ENCODE measurements around the gene HOXB8.

The HOXB8 gene

GRCh38 chr17:48610282-48611211 is 4.5 kb downstream of the HOXB8 start, which contains the start of gene HOXB7:
Gene HOXB7 (minus strand): TSS chr17:48611017. CDS start chr17:48610918, 99 bp downstream.
- no peak for DNase-seq (ENCODE audit: low read depth in 1 of 2, low spot score in 1 of 2)

GRCh38 chr17:48609759-48610281 is 5.3 kb downstream of the HOXB8 start:
- no peak for DNase-seq (ENCODE audit: low read depth in 1 of 2, low spot score in 1 of 2)

- no peak for DNase-seq (ENCODE audit: low read depth in 1 of 2, low spot score in 1 of 2)
Observed at GRCh38 chr17:48609033-48609432, 6.1 kb downstream of the HOXB8 start.

DNA sequence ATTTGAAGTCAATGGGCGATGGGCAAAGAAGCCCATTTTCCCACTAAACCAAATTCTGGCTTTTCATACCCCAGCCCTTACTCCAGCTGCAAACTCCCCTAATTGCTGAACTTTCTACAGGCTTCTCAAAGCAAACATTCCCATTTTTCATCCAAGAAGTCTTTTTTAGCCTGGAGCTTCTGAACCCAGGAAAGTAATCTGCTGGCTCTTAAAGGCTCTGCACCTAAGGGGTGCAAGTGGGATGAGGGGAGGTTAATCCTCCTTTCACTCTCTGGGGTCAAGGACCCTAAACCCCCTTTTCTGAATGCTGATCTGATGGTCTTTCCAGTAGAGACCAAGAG is 6.6 kb downstream of the HOXB8 start:
- DNase-seq (ENCODE audit: low read depth in 1 of 2, low spot score in 1 of 2): no peak

DNA sequence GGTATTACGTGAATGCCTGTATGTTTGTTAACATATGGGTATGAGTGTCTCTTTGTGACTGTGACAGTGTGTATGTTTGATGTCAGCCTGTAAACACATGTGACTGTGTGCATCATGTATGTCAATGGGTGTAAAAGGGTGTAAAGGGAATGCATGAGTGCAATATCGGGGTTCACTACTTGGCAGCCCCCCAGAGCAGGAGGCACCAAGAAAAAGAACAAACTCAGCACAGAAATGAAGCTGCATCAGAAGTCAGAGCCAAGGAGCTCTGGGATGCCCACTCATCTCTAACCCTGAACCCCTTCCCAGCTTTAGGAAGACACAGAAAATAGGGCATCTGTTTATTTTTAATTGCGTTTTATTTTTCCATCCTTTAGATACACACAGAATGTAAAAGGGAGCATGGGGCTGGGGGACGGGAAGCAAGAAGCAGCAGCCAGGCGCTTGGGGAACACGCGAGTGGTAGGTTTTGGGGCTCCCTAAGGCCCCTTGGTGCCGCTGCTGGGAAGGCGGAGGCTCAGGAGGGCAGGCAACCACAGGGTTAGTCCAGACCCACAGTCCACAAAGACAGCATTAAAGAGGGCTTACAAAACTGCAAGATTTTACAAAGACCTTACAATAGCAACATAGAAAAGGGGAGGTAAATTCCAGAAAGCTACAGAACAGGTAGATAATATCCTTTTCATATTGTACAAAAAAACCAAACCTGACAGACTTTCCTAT is 8.0 kb downstream of the HOXB8 start:
- DNase-seq (ENCODE audit: low read depth in 1 of 2, low spot score in 1 of 2): no peak

- no peak for DNase-seq (ENCODE audit: low read depth in 1 of 2, low spot score in 1 of 2)
Observed at GRCh38 chr17:48605991-48606891, 8.9 kb downstream of the HOXB8 start.

DNA sequence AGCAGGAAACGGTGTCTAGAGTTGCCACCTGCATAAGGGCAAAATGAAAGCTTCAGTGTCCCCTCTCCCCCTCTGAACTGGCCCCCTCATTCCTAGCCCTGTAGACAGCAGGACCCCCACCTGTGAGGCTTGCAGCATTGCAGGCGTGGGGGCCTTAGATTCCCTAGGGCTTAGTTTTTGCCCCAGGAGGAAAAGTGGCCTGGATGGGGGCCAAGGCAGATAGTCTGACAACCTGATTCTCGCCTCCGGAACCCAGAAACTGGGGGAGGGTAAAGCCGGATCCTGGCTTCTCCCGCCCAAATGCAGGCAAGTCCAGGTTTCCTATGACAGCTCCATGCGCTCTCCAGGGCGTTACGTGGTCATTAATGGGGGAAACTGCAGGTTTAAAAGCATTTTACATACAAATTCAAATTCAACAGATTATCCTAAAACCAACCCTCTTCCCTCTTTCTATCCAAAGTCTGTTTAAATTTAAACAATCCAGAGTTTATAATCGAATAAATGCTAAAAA is 9.6 kb downstream of the HOXB8 start:
- DNase-seq (ENCODE audit: low read depth in 1 of 2, low spot score in 1 of 2): no peak

GRCh38 chr17:48604770-48605329 is 10.2 kb downstream of the HOXB8 start, which contains the start of gene HOXB6:
Gene HOXB6 (minus strand): TSS chr17:48604986. CDS start chr17:48598150, 6,836 bp downstream.
- DNase-seq (ENCODE audit: low read depth in 1 of 2, low spot score in 1 of 2): no peak

DNA sequence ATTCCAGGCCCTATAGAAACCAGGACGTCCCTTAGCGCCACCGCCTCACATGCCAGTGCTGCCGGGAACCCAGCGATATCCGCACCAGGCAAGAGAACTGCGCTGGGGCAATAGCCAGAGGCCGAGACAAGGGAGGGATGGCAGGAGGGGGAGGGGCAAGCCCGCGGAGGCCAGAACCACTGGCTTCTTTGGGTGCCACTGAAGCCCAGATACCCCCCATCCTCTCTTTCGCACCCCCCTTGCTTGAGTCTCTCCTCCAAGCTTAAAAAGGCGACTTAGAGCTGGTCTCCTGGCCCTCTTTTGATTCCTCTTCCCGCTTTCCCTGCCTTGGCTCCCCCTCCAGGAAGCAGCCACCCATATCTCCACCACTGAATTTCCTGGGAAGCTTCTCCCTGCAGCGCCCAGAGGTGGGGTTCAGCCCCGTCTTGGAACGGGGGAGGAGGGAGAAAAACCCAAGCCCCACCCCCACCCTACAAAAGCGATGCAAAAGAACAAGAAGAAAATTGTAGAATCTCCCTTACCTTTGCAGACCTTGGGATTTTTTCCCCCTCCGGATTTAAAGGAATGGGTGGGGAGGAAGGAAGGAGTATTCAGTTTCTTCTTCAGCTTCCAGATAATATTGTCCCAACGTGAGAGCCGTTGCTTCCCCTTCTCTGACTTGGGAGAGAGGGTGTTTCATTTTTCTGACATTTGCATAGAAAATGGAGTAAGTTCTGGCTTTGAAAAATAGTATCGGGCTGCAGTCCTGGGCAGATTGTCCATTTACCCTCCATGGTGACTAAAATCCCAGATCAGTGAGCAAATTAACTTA is 10.9 kb downstream of the HOXB8 start:
- no peak for DNase-seq (ENCODE audit: low read depth in 1 of 2, low spot score in 1 of 2)

DNA sequence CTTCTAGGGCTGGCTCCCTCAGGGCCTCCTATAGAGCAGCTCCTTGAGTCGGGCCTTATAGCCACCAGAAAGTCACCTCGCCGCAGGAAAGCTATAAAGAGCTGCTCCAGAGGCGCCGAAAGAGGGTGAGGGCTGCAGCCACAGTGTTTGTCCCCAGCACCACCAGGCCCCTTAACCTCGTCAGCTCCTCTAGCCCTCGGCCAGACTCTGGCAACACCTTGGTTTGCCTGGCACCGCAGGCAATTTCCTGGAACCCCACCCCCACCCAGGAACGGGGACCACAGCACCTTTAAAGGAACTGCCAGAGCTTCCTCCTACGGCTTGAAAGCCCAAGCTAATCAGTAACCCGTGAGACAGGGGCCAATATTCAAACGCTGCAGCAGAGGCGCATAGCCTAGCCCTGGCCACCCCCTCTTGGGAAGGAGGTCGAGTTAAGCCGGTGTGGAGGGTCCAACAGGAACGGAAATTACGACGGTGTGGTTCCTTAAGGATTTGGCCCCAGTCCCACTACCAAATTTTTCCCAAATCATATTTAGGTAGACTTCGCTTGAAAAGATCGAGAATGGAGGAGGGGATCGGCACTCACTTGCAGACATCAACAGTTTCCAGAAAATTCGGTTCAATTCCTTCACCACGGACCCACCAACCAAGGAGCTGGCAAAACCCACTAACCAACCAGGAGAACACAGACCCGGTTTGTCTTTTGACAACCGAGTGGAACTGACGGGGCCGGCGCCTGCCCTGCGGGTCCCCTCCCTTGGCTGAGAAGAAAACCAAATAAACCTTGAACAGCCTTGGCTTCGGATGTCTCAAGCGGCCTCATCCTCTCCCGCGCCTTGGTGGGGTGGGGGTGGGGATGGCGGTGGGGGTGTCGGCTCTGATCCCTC is 13.3 kb downstream of the HOXB8 start:
- no peak for DNase-seq (ENCODE audit: low read depth in 1 of 2, low spot score in 1 of 2)

GRCh38 chr17:48601207-48601538 is 13.9 kb downstream of the HOXB8 start:
- DNase-seq (ENCODE audit: low read depth in 1 of 2, low spot score in 1 of 2): no peak

DNA sequence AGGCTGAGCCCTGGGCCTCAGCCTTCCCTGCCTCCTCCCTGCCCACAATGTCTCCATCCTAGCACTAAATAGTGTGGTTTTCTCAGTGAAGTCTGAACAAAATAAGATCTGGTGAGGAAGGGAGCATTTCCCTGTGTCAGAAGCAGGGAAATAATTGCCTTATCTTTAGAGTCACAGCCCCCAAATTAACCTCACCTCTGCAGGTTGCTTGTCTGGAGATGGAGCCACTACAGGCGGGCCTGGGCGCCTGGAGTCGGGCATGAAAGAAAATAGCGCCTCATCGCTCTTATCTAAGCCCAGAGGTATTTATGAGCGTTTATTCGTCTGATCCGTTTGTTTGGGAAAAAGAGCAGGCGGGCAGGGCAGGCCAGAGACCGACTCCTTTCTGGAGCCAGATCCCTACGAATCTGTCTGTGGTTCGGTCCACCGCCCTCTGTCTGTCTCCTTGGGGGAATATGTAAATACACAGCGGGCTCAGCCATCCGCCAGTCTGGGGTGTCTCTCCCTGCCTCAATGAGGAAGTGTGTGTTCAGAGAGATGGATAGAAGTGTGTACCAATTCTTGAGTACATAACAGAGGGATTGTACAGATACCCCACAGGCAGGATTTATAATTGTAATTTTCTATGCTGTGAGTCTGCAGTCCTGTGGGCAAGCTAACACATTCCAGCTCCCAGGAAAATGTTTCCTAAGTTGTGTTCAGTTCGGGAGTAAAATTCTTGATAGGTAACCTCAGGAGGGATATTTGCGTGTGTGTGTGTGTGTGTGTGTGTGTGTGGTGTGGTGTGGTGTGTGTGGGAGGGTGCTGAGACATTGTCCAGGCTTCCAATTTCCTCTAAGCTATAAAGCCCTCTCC is 14.6 kb downstream of the HOXB8 start:
- no peak for DNase-seq (ENCODE audit: low read depth in 1 of 2, low spot score in 1 of 2)

DNA sequence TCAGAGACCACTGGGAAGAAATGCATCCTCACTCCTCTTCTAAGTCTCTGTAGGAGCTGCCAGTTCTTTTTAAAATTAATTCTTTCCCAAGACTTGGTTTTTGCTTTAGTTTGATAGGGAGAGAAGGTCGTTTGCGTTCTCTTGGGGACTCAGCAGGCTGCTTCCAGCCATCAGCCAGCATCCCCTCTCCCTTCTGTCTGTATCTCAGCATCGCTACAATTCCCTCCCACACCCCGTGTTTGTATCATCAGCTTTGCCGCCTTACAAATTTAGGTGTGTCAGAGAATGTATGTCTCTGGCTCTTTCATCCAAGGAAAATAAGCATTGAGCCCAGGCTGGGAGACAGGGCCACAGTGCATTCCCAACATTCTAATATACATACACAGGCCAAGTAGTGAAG is 15.7 kb downstream of the HOXB8 start:
- no peak for DNase-seq (ENCODE audit: low read depth in 1 of 2, low spot score in 1 of 2)

DNA sequence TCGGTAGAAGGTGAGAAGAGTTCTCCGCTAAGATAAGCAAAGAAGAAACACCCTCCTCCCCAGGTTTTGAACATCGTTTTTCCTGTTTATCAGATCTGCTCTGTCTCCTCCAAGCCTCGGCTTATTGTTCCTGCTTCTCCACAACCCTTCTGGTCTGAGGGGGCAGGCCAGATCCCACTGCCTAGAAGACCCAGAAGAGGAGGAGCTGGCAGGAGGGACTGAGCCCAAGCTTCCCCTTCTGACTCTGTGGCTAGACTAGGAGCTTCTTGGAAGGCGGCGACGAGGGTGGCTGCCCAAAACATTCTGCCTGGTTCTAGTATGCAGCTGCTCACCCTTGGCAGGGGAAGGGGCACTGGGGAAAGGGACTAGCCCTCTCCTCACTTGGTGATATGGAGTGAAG is 16.4 kb downstream of the HOXB8 start:
- no peak for DNase-seq (ENCODE audit: low read depth in 1 of 2, low spot score in 1 of 2)

- DNase-seq (ENCODE audit: low read depth in 1 of 2, low spot score in 1 of 2): no peak
Observed at GRCh38 chr17:48597778-48598631, 17.1 kb downstream of the HOXB8 start.

DNA sequence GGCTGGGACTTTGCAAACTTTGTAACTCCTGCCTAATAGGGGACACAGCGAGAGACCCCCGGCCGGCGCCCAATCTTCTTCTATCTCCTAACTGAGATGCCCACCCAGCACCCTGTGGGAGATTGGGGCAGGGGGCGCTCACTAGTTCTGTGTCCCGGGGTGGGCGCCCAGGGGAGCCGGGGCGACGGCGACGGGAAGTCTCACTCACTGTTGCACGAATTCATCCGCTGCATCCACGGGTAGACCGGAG is 17.6 kb downstream of the HOXB8 start:
- DNase-seq (ENCODE audit: low read depth in 1 of 2, low spot score in 1 of 2): no peak
